ENCODE results near the gene ANKRD16. TPM values are rescaled to one million over a fixed set of nuclear protein-coding genes. Genes with fewer than 3 reads are reported as not detected.

Gene ANKRD16
- total RNA-seq (2022; extraction: Qiagen RNA extraction; ENCODE audit: low read depth): 7.8 to 13.4 TPM (median 12.3 TPM) in 5 replicates

DNA sequence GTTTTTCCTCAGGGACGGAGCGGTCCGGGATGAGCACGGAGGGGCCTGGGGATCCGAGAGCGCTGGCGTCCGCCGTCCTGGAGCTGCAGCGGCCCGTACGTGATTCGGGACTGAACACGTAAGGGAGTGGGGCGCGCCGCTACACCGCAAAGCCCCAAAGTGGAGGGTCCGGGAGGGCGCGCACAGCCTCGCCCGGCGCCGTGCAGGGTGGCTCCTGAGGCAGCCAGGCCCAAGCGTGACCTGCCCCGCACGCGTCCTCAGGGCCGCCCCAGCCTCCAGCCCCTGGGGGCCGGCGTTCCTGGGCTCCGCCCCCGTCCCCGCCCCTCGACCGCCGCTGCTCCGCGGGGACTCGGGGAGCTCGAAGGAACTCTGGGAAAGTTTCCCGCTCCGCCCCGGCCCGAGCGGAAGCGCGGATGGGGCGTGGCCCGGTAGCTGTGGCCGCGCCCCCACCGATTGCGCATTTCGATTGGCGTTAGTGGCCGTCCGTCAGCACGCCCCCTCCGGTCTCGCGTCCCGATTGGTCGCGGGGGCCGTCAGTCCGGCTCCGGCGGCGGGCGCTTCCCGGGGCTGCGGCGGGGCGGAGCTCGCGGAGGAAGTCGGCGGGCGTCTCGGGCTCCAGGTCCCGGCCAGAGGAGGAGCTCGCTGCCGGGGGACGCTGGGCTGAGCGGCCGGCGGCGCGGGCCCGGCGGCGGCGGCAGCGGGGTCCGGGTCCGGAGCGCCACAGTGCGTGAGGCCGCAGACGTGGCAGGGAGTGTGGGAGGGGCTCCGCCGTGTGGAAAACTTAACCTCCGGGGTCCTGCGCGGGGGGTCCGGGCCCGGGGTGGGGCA lies at the start of gene ANKRD16, which contains the start of gene FBH1:
TSS of gene ANKRD16 (minus strand) at position 270 of the 828 bp plus-strand sequence. CDS start 539 bp downstream, outside the sequence.
TSS of gene FBH1 (plus strand) at position 620 of the 828 bp plus-strand sequence. CDS start at position 723, 103 bp downstream.

DNA sequence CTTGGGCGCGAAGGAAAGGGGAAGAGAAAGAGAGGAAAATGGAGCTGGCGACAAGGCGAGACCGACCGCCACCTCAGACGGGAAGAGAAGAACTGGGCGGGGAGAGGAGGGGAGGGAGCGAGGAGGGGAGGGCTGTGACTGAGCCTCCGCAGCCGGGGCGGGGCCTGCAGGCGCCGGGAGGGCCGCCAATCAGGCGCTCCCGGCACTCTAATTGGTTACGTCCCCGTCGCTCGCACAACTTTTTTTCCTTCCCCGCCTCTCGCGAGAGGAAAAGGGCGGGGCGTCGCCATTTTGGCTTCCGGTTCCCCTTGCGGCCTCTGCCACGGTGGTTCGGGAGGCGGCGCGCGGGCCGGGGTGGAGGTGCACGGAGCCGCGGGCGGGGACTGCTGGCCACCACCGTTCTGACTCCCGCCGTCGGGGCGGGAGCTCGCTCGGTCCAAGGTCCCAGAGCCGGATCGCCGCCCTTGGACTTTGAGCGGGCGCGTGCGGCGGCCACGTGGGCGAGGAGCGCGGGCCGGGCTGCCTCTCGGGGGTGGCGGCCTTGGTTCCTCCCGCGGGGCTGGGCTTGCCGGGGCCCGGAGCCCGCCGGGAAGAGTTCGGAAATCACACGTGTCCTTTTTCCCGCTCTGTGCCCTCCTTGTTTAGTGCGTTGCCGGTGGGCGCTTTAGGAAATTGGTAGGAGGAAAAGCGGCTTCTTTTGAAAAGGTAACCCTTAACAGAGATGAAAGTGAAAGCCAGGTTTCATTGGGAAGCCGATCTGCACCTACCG lies 76.2 kb downstream of the ANKRD16 start, which contains the start of gene GDI2:
TSS of gene GDI2 (minus strand) at position 94 of the 769 bp plus-strand sequence. CDS start 176 bp downstream, outside the sequence.

Other genes starting within 250 kb of the ANKRD16 start
- gene ASB13, start 223.3 kb downstream of the ANKRD16 start, total RNA-seq (2022; extraction: Qiagen RNA extraction; ENCODE audit: low read depth): 18.3 to 26.5 TPM (median 21.9 TPM) in 5 replicates
- 20.1 to 40.4 TPM (median 38.6 TPM) in 5 replicates for gene TASOR2, start 205.1 kb downstream of the ANKRD16 start, total RNA-seq (2022; extraction: Qiagen RNA extraction; ENCODE audit: low read depth)
- gene GDI2, start 76.5 kb downstream of the ANKRD16 start, total RNA-seq (2022; extraction: Qiagen RNA extraction; ENCODE audit: low read depth): 184 to 281 TPM (median 208 TPM) in 5 replicates
- gene FBH1, start 350 bp upstream of the ANKRD16 start, total RNA-seq (2022; extraction: Qiagen RNA extraction; ENCODE audit: low read depth): 30.2 to 47.9 TPM (median 37.2 TPM) in 5 replicates
- 3.6 to 5.2 TPM (median 4.5 TPM) in 5 replicates for gene IL15RA, start 87.7 kb upstream of the ANKRD16 start, total RNA-seq (2022; extraction: Qiagen RNA extraction; ENCODE audit: low read depth)
- not detected in 5 replicates for gene IL2RA, start 172.5 kb upstream of the ANKRD16 start, total RNA-seq (2022; extraction: Qiagen RNA extraction; ENCODE audit: low read depth)
- 105 to 136 TPM (median 123 TPM) in 5 replicates for gene RBM17, start 199.1 kb upstream of the ANKRD16 start, total RNA-seq (2022; extraction: Qiagen RNA extraction; ENCODE audit: low read depth)